Left hindlimb (tissue), 1 donor: ENCODE results near the gene NSD1.
"Not testable (repeated sequence)": the region's sequence is repeated elsewhere in the genome, so short reads cannot be mapped to it uniquely, and the experiment has no call there.

Experiments used
- DNase-seq: peaks from one replicate; pipeline ENCODE4 v3.0.0-alpha.2; 2018

The NSD1 gene

DNA sequence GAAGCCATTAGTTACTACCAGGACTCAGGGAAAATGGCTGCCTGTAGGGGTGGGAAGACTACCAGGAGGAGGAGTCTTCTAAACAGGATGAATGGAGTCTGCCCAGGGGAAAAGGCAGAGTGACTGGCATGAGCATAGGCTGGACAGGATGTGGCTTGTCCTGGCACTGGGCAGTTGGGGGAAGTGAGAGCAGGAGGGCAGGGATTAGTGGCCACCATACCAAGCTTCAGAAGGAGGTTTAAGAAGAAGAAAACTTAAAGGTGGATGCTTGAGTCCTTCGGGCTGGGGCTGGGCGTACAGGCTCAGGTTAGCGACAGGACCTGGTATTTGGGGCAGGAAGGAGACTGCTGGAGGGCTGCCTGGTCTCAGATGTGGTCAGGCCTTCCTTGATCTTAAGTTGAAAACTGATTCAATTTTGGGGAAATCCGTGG is 5.0 kb upstream of the NSD1 start:
- no peak for DNase-seq

DNA sequence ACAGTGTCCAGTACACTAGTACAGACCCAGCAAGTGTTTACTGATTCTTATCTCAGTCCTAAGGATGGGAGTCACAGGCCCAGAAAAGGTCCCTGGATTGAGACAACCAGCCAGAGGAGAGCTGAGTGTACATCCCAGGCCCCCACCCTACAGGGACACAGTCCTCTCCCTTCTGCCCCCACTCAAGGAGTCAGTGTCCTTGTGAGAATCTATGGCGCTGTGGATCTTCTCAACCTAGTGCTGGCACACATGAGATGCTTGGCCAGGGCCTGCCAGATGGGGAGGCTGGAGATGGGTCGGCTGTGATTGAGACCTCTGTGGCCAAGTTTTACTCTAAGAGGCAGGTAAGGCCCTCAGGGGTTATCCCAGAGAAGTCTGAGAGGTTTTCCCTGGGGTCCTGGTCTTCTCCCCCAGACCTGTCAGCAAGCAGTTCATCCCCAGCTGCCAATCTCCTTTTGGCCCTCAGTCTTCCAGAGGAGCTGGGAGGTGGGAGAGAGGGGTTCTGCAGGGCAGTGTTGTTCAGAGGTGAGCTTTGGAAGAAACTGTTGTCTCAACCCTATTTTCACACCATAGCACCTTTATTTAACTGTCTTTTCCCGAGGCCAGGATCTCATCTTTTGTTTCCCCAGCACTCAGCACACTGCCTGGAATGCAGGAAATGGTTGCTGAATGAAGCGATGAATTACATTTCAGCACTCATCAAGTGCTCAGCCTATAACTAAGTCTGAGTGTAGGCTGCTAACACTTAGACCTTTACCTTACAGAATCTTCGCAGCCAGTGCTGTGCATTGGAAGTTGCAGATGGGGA is 3.2 kb upstream of the NSD1 start:
- no peak for DNase-seq

DNA sequence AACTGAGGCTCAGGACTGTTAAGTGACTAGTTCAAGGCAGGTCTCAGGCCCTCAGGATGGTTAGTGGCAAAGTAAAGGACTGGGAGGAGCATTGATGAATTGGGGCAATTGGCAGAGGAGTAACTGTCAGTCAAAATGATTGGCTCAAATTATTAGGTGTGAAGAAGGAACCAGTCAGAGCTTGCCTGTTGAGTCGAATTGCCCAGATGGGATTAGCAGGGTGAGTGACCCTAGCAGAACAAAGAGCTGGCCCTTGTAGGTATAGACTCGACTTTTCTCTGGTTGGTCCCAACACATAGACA is 2.6 kb upstream of the NSD1 start:
- DNase-seq = no peak

DNA sequence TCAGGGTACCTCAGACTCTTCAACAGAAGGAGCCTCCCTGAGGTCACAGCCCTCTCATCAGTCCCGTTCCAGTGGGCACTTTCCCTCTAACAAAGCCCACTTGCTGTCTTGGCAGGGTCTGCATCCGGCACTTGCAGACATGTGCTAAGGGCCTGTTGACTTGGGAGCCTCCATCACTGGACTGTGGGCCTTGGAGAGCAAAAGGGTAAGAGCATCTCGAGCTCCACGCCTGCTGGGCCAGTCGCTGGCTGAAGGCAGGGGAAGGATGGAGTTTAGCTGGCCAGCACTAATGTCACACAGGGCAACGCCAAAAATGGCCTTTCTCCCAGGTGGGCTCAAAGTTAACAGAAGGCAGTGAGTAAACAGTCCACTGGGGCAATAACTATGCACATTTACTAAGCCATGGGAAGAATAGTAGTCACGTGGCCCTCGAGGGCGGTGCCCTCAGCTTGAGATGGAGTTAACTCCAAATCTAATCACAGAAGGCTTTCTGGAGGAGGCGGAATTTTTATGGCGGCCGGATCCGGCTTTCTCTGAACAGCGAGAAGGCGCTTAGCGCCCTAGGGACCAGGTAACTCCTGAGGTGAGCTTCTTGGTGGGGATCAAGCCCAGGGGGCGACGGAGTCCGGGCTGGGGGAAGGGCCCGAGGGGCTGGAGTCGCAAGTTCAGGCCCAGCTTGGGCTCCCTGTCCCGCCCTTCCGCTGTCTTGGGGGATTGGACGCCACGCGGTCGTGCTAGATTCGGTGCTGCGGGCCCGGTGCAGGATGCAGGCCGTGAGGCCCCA is 2.0 kb upstream of the NSD1 start:
- no peak for DNase-seq

DNA sequence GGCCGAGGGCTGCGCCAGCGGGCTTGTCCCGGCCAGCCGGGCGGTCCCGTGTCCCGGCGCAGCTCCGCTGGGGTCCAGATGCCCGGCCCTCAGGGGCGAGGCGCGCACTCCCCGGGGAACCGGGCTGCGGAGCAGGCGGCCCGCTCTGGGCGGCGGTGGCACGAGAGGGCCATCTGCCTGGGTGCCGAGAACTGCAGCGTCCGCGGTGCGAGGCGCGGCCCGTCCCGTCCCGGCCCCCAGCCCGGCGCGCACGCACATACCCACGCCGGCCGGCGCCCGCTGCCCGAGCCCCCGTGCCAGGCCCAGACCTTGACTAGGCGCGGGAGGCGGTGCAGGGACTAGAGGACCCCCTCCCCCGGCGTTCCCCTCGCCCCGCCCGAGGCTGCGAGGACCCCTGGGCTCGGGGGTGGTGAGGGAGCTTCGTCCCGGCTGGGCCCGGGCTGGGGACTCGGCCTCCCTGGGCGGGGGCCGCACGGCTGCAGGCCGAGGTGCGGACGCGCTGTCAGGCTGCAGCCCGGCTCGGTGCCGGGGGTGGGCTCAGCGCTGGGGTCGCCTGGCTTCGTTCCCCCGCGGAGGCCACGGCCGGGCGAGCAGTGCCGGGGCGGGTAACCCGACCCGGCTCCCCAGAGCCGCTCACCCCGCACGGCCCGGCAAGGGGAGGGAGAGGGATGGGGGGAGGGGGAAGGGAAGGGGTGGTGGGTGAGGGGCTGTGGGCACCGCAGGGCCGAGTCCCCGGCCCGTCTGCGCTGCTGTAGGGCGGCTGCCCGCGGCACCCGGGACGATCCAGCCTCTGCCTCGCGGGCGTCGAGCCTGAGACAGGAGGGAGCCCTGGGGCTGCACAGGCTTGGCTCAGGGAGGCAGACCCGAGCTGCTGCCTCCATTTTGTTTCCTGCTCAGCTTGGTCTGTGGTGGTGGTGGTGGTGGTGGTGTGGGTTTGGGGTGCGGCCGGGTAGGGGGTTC is 1.2 kb upstream of the NSD1 start:
- peak; percentile 81 for DNase-seq

DNA sequence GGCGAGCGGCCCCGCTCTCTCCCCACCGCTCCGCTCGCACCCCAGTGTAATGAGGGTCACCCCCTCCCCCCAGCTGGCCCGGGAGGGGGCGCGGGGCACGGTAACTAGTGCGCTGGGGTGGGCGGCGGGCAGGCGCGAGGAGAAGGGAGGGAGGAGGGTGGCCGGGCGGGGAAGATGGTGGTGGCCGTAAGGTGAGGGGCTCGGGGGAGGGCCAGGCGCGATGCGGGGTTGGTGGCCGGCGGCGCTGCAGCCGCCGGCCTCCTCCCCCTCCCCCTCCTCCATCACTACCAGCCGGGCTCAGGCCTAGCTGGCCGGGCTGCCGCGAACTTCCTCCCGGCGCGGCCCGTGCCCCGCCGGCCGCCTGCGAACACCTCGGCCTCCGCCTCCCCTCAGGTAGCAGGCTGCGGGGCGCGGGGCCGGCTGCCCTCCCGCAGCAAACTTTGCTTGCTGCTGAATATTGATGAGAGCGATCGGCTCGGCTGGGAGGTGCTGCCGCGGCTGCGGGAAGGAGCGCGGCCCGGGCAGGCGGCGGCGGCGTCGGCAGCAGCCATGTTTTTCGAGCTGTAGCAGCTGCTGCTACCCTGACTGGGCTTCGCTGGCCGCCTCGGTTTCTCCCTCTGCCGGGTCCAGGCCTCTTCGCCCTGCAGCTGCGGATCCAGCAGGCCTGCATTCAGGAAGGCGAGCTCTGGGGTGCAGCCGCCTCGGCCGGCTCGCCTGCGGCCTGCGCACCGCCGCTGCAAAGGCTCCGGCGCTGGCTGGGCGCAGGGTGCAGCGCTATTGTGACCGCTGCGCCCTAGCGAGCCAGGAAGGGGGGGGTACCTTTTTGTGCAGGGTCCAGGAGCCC is 502 bp downstream of the NSD1 start:
- peak; percentile 59 for DNase-seq

DNA sequence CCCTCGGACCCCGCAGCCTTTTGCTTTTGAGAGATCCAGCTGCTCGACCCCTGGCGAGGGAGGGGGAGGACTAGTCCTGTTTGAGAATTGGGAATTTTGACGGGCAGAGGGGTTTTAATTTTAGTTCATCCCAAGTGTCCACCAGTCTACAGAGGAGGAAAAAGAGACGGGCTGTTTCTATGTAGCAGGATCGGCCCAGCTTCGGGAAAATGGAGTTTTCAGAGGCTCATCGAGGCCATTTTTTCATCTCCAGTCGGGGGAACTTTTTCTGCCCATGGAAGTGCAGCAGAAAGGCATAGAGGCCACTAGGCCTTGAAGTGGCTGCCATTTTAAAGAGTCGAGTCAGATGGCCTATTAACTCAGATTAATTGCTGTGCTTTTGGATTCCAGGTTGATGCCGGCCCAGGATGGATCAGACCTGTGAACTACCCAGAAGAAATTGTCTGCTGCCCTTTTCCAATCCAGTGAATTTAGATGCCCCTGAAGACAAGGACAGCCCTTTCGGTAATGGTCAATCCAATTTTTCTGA is 1.2 kb downstream of the NSD1 start:
- DNase-seq = no peak

DNA sequence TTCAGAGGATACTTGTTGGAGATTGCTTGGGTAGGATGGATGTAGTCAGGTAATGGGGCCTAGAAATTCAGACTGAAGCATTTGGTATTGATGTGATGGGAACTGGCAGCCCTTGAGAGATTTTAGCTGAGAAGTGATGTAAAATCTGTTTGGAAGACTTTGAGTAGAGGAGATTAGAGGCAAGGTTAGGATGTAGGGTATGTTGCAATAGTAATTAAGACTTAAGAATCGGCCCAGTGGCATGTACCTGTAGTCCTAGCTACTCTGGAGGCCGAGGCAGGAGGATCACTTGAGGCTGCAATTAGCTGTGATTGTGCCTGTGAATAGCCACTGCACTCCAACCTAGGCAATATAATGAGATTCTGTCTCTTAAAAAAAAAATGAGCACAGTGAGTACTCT is 6.7 kb downstream of the NSD1 start:
- no peak for DNase-seq

DNA sequence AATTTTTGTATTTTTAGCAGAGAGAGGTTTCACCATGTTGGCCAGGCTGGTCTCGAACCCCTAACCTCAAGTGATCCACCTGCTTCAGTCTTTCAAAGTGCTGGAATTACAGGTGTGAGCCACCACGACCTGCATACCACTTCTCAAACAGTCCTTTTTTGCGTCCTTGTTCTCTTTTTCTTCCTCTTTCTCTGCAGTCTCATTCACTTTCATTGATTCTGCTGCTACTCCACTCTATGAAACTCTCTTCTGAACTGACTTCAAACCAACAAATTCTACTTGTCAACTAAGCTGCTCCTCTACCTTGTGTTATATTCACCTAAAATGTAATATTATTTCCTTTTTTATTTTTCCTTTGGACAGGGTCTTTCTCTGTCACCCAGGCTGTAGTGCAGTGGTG is 7.9 kb downstream of the NSD1 start:
- no peak for DNase-seq

DNA sequence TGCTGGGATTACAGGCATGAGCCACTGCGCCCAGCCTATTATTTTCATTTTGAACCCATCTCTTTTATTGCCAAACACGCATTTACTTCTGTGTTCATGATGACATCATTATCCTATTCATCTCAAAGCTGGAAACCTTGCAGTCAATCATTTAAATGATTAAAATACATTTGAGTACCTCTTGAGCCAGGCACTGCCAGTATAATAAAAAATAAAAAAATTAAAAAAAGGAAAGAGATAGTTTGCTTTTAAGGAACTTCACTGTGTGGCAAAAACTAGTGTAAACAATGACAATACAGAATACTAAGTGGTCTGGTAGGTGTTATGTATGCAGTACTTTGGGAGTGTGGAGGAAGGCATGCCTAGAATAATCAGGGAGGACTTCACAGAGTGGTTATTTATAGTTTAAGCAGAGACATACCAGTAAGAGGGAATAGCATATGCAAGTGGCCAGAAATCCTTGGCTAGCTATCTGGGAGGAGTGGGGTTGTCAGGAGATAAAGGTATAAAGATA is 8.6 kb downstream of the NSD1 start:
- DNase-seq = no peak

DNA sequence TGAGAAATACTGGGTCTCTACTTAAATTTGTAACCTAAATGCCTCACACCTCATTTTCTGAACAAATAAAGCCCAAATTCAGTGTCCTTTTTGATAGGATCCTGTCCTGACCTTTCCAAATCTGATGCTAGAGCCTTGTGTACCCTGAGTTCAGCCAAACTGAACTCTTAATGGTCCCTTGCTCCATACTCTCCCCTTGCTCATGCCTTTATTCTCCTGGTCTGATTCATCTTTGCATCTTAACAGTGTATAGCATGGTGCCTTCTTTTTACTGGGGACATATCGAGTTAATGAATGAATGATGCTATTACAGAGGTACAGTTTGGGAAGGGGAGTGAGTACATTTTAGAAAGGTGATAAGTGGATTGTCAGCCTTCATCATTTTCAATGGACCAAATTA is 9.2 kb downstream of the NSD1 start:
- DNase-seq = no peak

DNA sequence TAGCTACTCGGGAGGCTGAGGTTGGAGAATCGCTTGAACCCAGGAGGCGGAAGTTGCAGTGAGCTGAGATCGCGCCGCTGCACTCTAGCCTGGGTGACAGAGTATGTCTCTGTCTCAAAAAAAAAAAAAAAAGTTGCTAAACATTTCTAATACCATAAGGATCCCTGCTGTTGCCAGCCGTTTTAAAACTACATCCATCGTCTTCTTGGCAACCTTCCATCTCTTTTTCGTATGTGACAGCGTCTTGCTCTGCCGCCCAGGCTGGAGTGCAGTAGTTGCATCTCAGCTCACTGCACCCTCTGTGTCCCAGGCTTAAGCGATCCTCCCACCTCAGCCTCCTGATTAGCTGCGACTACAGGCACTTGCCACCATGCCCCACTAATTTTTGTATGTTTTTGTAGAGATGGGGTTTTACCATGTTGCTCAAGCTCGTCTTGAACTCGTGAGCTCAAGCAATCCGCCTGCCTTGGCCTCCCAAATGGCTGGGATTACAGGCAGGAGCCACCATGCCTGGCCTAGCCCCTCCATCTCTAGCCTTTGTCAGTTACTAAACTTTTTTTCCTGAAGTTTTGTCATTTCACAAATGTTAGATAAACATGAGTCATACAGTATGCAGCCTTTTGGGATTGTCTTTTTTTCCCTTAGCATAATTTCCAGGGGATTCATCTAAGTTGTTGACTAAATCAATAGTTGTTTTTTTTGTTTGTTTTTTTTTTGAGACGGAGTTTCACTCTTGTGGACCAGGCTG is 13.5 kb downstream of the NSD1 start:
- no peak for DNase-seq

DNA sequence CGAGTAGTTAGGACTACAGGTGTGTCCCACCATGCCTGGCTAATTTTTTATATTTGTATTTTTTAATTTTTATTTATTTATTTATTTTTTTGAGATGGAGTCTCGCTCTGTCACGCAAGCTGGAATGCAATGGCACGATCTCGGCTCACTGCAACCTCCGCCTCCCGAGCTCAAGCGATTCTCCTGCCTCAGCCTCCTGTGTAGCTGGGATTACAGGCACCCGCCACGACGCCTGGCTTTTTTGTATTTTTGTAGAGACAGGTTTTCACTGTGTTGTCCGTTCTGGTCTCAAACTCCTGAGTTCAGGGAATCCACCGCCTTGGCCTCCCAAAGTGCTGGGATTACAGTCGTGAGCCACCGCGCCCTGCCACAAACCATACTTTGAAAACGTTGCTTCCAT is 16.5 kb downstream of the NSD1 start:
- DNase-seq = not testable (repeated sequence)

DNA sequence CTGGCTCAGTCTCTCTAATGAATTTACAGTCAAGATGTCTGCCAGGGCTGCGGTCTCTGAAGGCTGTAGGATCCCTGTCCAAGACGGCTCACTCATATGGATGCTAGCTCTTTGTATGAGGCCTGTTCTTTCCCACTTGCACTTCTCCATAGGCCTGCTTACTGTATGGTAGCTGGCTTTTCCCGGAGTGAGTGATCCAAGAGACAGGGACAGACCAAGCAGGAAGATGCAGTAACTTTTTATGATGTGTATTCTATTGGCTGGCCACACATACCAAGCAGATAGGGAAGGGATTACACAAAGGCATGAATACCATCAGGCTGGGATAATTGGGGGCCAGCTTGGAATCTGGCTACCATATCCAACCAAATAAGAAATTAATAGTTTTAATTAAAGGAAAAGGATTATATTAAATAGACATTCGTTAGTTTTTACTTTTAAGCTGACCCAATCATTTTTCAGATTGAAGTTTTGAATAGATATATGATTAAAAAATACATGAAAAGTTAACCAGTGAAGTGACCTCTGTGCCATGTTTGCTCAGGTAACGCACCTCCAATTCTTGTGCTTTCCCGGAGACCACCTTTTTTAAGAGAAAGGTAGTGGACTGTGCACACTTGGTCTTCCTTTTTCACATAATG is 20.6 kb downstream of the NSD1 start:
- no peak for DNase-seq

DNA sequence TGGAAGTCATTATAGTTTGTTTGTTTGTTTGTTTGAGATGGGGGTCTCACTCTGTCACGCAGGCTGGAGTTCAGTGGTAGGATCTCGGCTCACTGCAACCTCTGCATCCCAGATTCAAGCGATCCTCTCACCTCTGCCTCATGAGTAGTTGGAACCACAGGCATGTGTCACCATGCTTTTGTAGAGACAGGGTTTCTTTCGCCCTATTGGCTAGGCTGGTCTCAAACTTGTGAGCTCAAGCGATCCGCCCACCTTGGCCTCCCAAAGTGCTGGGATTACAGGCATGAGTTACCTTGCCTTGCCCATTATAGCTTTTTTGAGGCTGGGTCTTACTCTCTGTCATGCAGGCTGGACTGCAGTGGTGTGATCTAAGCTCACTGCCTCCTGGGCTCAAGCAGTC is 28.8 kb downstream of the NSD1 start:
- no peak for DNase-seq

DNA sequence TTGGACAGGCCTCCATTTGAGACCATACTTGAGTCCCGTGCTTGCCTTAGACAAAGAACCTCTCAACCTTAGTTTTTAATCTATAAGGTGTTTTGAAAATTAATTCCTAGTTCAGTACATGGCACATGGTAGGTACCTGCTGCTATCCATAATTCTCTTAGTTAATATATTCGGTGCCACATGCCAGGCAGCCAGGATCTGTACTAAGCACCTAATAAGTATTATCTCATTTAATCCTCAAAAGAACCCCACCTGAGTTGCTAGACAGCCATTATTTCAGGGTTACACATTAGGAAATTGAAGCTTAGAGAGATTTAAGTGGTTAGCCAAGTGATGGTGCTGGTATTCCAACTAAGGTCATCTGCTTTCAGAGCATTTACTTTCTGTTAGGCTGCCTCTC is 29.9 kb downstream of the NSD1 start:
- DNase-seq = no peak

DNA sequence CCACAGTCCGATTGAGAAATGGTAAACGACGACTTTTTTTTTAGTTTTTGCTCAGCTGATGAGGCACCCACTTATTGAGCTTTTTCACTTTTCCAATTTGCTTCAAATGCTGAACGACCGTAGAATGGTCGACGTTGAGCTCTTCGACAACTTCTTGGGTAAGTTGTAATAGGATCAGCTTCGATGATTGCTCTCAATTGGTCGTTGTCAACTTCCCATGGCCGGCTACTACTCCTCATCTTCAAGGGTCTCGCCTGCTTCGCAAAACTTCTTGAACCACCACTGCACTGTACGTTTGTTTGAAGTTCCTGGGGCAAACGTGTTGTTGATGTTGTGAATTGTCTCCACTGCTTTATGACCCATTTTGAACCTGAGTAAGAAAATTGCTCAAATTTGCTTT is 35.7 kb downstream of the NSD1 start:
- DNase-seq = no peak

DNA sequence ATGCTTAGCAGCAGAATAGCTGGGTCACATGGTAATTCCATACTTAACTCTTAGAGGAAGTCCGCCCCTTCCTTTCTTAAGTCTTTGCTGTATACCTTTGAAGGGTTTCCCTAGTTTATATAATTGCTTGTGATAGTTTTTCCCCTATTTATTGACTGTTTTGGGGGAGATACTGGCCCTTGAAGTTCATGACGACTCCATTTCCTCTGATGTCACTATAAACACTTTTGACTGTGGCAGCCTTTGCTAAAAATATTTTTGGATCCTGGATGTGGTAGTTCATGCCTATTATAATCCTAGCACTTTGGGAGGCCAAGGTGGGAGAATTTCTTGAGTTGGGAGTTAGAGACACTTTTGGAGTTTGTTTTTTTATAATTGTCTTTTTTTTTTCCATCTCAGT is 38.4 kb downstream of the NSD1 start:
- DNase-seq = no peak

DNA sequence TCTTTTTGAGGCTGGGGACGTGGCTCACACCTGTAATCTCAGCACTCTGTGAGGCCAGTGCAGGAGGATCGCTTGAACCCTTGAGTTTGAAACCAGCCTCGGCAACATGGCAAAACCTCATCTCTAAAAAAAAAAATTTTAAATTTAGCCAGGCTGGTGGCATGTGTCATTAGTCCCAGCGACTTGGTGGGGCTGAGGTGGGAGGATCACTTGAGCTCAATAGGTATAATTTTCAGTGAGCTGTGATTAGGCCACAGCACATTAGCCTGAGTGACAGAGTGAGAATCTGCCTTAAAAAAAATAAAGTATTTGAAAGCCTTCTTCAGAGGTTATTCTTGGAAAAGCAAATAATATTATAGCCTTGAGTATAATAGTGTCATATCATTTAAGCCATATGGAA is 41.8 kb downstream of the NSD1 start:
- no peak for DNase-seq

DNA sequence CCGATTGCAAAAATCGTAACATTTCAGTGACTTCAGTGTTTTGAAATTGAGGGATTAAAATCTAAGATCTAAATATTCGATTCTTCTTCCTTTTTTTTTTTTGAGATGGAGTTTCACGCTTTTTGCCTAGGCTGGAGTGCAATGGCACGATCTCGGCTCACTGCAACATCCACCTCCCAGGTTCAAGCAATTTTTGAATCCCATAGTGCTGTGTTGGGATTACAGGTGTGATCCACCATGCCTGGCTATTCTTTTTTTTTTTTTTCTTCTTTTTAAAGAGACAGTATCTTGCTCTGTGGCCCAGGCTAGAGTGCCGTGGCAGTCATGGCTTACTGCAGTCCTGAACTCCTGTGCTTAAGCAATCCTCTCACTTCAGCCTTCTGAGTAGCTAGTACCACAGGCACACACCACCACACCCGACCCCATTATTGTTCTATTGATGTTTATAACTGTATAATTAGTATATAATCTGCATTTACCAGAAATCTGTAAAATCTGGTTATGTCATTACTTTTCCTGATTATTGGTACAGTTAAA is 42.7 kb downstream of the NSD1 start:
- DNase-seq = no peak
